Activated T-cell treated with anti-CD3 and anti-CD28 coated beads for 24 hours (primary cell): ENCODE results near the gene CIAO2B.

Source experiments
- DNase-seq: peaks from one replicate; pipeline ENCODE4 v3.0.0-alpha.2; 2020; ENCODE audit warnings: low read depth

CIAO2B gene

DNA sequence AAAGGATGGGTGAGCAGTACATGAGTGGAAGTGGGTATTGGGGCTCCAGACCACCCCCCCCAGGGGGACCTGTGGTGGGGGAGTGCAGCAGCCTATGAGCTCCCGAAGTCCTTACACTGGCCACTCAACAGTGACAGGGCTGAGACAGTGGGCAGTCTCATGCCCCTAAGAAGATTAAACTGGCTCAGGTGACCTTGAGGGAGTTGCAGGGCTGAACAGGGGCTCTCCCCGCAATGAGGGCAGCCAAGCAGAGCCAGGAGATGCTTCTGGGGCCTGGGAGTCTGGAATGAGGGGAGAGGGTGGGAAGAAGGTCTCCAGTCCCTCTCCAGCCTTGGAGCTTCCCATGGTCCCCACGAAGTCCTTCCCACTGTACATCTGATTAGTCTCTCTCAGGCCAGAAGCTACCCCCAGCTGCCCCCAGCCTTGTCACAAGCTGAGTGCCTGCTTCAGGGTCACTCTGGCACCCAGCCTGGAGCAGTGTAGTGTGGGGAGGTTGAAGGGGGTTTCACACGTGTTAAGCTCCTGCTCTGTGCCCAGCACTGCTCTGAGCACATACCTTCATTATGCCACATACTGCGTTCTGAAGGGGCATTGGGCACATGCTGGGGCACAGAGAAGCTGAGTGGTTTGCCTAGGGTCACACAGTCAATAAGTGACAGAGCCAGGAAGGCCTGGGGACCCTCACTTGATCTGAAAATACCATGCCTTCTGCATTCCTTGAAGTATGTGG lies 14.5 kb downstream of the CIAO2B start:
- DNase-seq, result no peak

DNA sequence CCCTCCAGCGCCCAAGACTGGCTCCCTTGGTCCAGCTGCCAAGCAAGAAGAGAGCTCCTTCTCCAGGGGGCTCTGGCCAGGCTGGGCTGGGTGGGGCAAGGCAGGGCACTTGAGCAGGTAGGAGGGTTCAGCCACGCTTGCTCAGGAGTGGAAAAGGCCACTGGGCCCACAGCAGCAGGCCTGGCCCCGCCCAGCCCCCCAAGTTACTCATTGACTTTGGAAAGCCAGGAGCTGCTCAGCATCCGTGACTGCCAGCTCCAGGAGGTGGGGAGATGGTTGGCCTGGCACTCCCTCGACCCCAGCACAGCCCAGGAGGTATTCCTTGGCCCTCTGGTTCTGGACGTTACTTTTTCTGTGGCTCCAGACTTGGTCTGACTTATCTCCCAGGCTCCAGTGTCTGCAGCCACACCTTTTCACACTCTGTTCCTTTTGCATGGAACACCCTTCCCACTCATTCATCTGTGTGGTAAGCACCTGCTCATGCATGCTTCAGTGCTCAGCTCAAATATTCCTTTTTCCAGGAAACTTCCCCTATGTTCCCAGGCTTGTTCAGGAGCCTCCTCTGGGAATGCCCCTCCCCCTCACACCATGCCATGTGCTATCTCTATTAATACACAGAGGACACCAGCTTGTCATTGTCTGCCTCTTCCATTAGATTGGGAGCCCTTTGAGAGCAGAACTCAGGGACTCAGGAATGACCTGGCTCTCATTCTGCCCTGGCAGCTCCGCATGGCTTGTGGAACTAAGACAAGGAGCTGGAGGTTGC lies 15.2 kb downstream of the CIAO2B start, which contains the start of gene CDH16:
CDH16 (minus strand) TSS at position 83 of the 766 bp plus-strand sequence. CDS start 820 bp downstream, outside the sequence.
- no peak for DNase-seq

DNA sequence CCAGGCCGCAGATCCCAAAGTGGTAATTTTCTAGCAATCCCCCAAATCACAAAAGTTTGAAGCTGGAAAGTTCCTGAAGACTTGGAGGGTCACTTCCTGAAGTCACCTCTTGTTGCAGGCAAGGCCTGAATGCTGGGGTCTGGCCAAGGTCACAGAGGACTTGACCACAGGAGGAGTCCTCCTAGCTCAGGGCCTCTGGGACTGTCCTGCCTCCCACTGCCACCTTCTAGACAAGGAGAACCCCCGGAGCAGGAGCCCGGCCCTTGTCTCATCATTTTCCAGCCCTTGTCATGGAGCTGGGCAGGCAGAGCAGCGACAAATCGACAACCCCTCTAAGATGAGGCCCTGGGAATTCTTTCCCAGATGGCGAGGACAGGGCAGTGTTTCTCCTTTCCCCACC lies 15.8 kb downstream of the CIAO2B start:
- no peak for DNase-seq

DNA sequence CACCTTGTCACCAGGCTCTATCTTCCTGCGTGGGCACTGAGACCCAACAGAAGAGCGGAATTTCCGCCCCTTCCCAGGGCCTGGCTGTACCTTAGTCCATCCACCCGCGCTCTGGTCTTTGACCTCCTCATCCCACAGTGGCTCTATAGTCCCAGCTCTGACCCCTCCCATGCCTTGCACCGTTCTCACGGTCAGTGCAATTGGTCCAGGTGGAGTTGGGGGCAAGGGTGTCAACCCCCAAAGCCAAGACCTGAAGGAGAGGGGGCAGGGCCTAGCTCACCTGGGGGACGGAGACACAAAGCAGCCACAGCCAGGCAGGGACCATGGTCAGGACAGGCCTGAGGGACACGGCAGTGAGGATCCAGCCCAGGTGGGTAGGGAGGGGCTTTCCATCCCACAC lies 16.5 kb downstream of the CIAO2B start:
- DNase-seq, result no peak

DNA sequence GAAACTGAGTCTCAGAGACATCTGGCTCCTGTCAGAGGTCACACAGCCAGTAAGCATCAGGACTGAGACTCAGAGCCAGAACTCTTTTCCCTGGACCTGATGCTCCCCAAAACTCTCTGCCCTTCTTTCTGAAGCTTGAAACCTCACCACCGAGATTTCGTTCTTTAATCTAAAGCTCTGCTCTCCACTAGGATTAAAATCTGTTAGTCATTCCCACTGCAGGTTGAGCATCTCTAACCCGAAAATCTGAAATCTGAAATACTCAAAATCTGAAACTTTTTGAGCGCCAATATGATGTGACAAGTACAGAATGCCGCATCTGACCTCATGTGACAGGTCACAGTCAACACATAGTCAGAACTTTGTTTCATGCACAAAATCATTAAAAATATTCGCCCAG lies 17.7 kb downstream of the CIAO2B start:
- no peak for DNase-seq

DNA sequence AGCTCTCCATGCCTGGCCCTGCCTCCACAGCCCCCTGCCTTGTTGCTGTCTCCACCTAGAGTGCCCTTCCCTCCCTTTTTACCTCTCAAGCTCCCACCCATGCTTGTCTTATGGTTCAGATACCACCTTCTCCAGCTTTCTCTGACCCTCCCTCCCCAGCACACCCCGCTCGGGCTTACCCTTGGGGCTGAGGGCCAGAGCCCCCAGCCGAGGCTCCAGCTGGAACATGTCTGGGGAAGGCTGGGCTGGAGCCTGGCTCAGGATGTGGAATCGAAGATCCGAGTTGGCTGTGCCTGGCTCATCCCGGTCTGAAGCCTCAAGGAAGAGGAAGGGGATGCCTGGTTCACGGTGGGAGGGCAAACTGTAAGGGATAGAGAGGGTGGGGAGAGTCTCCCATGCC lies 19.2 kb downstream of the CIAO2B start:
- no peak for DNase-seq

DNA sequence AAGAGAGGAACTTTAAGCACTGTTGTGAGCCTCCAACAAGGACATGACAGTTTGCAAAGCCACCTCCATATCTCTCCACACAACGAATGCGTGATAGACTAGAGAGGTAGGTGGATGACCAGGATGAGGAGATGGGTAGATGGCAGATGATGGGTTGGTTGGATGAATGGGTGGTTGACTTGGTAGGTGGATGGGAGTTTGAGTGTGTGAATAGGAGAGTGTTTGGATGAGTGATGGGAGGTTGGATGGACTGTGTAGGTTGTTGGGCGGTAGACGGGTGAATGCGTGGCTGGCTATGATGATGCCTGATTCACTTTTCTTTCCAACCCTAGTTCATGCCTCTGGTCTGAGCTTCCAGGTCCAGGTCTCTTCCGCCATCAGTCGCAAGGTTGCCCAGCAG lies 19.7 kb downstream of the CIAO2B start:
- DNase-seq, result no peak

DNA sequence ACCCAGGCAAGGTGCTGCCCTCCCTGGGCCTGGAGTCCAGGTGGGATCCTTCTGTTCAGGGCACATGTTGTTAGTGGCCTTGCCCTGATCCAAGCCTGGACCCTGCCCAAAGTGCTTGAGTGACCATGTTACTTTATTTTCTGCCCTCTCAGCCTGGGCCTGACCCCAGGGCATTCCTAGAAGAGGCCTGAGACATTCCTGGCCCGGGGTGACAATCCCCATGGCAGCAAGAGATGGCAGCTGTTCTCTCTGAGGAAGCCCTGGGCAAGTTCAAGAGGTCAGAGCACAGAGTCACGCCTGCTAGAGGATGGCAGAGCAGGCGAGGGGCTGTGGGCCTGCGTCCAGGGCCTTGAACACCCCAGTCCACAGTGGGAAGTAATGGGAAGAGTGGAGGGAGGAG lies 20.5 kb downstream of the CIAO2B start:
- DNase-seq, result no peak

DNA sequence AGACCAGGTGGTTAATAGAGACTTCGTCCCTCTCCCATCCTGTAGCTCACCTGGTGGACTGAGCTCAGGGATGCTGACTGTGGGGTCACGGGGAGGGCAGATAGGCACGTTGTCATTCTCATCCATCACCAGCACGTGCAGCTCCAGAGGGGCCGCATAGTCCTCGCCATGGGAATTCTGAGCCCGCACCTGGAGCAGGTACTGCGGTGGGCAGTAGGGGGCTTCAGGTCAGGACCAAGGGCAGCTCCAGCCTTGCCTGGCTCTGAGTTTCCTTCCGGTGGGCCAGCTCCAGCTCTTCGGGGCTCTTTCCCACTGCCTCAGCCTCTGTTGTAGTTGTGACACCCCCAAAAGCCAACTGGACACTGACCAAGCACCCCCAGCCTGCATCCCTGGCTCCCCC lies 21.1 kb downstream of the CIAO2B start:
- no peak for DNase-seq

DNA sequence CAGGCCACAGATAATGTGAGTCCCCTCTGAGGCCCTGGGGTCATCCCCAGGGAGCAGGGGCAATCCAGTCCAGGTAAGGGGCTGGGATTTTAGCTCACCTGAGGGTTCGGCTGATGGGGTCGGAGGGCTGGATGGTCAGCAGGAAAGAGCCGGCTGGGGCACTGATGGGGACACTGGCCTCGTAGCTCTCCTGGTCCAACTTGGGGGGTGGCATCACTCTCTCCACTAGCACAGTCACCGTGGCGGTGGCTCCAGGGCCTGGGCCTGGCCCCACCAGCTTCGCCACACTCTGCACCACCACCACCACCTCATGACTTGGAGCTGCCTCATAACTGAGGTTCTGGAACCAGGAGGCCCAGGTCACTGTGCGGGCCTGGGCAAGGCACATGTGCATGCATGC lies 22.4 kb downstream of the CIAO2B start:
- no peak for DNase-seq

DNA sequence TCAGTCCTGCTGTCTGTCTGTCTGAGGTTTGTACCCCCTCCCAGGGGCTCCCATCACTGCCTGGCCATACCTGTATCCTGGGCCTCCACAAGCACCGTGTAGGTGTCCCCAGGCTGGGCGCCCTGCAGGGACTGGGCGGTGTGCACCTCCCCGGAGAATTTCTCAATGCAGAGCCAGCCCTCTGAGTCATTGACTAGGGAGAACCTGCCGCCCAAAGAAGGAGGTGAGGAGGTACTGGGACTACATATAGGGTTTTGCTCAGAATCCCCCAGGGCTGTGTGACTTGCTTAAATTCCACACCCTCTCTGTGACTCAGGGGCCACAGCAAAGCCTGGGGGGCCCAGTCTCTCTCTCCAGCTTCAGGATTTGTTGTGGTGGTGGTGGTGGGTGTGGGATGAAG lies 23.1 kb downstream of the CIAO2B start:
- DNase-seq, result no peak

DNA sequence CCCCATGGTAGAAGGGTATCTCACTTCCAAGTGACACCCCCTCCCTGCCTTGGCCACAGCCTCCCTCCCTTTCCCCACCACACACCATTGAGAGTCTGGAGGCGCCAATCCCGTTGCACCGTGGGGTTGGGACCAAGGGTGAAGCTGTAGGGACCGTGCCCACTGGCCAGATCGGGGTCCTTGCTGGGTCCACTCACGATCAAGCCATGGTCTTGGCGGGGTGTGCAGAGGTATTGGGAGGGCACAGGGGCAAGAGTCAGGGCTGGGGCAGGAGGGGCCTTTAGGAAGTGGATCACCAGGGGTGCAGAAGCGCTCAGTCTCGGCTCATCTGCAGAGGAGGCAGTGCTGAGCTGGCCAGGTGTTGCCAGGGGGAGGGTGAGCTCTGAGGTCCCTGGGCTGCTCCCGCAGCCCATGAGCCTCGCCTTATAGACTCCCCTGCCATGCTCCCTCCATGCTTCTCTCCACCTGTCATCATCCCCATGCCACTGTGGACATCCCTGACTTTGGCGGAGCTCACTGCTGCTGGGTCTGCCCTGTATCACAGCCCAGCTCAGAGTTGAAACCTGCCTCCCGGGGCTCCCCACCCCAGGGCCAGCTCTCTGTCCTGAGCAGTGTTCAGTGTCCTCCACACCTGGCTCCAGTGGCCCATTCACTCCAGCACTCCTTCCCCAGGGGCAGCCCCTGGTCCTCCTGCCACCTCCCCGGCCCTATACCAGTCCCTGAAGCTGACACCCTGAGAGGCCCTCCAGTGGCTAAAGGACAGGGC lies 23.8 kb downstream of the CIAO2B start:
- no peak for DNase-seq

DNA sequence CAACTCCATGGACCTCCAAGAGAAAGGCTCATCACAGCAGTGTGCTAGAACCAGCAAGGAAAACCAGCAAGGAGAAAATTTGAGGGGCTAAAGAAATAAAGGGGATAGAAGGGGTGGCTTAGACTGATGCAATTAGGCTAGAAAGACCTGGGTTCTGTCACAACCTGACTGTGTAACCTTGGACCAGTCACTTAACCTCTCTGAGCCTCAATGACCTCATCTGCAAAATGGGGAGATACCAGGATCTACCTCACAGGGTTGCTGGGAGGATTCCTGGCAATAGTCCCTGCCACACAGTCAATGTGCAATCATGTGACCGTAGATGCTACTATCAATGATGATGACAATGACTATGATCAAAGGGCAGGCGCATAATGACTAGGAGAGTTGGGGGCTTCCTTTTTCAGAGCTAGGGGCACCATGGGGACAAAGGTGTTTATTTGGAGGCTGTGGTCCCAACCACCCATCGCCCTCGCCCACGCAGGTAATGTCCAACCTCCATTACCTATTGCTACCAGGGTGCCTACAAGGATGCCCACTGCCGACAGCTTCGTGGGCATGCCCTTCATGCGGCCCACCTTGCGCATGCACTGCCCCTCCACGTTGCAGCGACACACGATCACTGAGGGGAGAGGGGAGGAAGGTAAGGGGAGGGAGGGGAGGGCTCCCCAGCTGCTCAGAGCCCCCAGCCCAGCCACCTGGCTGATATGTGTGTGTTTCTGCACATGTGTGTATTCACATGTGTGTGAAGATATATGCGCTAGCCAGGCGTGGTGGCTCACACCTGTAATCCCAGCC lies 25.2 kb downstream of the CIAO2B start:
- DNase-seq, result no peak

DNA sequence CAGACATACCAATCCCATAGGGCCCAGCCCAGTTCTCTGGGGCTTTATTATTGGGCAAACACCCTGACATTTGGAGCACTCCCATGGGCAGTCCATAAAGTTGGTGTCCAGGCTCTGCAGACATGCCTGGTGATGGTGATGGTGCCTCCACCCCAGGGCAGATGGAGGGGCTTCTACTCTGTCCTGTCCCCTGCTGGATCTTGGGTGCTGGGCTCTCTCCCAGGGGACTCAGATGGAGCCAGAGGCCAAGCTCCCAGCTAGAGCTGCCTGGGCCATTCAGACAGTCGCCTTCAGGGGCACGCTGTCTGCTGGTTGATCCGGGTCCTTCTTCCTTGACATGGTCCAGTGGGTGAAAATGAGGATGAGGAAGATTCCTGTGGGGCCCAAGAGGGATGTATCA lies 26.1 kb downstream of the CIAO2B start:
- DNase-seq, result no peak

DNA sequence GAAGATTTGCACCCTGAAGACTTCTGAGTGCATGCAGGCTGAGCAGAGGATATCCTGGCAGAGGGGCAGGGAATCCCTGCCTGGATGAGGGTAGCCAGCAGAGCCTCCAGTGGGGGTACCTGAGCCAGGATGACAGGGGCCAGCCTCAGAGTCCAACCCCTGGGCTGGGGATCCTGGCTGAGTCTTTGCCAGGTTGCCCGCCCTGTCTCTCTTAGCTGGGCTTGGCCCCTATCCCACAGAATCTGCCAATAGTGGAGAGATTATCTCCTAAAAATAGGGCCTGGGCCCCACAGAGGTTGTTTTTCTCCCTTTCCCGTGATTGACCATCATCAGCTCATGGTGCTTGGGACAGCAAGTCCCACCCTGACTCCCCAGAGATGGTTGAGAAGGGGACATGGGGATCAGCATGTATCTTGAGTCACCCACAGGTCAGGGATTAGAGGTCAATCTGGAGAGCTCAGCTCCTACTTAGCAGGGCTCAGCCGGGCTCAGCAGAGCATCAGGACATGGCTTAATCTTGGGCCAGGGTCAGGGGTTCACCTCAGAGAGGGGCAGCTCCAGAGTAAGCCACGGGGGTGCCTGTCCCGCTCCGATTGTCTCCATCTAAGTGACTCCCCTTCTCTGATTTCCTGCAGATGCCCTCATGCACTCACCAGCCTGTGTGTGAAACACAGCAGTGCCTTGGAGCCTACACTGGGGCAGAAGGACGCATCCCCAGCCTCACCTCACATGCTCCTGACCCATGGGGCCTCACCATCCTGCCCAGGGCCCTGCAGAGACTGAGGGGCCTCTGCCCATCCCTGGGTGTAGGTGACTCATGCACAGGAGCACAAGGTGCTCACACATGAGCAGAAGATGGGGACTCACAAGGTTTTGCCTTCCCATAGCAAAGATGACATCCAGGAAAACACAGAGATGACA lies 27.0 kb downstream of the CIAO2B start:
- no peak for DNase-seq

DNA sequence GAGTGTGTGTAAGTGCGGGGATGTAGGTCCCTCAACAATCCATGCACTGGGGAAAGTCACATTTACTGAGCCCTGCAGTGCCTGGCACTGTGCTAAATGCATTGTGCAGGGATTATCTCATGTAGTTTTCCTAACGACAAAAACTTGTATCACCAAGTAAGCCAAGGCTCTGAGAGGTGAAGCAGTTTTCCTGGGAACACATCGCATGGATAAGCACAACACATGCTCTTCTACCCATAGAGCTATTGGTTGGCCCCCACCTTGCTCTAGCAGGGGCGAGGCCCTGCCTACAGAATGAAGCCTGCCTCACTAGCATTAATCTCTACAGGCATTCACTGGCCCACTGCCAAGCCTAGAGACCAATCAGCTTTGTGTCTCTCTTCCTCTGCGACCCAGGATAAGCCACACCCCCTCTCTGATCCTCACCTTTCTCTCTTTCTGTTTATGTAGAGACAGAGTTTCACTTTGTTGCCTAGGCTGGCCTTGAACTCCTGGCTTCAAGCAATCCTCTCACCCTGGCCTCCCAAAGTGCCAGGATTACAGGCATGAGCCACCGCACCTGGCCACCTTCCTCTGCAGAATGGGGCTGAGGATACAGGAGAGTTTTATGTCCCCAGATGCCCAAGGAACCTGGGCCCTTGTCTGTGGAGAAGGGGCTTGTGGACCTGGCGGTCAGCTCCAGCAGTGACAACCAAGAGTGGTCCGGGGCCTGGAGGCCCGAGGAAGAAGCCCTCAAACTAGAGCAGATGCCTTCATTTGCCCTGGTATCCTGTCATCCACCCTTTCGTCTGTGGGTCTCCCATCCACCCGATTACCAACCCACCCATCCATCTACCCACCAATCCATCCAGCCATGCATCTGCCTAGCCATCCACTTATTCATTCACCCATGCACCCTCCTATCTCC lies 28.3 kb downstream of the CIAO2B start:
- no peak for DNase-seq

DNA sequence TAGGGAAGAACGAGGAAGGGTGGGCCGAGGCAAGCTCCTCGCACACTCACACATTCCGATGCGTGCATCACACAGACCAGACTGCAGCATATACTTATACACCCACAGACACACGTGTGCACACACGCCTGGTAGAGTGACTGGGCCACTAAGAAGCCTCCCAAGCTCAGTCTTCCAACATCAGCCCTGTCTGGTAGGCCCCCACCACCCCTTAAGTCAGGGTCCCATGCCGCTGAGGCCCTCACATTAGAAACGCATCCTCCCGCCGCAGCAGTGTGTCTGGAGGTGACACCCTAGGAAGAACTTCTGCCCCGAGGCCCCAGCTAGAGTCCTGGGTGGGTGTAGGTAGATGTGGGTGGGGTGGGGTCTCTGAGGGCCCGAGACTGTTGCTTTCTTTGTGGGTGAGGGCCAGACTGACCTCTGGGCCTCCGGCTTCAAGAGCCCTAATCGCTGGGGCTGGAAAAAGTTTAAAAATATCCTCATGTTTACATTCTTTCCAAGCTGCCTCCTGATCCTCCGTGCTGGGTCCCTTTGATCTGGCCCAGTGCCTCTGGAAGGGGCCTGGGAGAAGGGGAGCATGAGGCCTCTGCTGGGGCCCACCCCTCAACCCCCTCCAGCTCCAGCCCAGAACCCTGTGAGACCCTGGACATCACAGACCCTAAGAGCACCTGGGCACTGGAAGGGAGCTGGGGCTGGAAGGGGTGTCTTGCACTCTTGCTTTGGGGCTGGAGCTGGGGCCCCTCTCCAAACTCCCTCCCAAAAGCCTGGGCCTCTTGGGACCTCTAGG lies 29.2 kb downstream of the CIAO2B start:
- DNase-seq, result no peak

DNA sequence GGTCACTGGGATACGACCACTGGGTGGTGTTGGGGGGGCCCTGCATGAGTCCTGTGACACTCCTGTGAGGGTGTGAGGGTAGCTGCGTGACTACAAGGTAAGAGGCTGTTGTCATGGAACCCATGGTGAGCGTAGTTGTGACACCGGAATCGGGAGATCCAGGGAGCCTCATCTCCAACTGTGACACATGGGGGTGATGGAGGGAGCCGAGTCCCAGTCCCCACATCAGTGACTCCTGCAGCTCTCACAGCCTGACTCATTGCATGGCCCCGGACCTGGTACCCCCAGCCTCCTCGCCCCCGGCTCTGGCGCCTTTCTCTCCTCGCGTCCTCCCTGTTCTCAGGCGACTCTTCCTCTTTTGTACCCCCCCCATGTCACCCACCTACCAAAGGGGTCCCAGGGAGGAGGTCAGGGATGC lies 29.8 kb downstream of the CIAO2B start:
- no peak for DNase-seq
